ENCODE measurements around the gene PDLIM1. TPM values are rescaled to one million over a fixed set of nuclear protein-coding genes. Genes with fewer than 3 reads are reported as not detected.
A peak's percentile ranks its signal among the peaks of the same experiment; 100 is the strongest.

The PDLIM1 gene
- total and polyA plus RNA-seq, 4 donors = 159 to 273 (median 237) TPM

DNA sequence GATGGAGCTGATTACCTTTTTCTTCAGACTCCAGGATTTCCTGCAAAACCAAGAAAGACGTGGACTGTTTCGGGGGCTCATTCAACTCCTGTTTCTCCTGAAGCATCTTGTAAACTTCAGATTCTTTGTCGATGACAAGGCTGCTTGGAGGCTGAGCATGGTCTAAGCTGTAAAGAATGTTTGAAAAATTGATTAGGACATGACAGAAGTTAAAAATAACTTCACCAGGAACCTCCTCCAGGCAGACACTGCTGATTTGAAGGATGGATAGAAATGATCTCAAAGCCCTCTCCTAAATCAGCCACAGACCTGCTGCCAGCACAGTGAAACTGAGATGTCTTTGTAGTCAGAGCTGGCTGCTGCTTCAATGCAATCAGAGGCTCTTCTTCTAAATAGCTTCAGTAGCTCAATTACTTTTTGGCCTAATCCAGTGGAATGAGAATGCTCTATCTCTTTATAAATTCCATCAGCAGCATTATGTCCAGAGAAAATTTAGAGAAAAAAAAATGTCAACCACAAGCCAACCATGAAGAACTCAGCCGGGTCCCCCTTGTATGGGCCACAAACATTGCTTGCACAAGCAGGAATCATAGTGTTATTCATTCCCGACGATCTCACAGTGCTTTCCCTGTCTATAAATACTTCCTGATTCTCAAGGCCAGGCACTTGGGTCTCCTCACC, 43.5 kb downstream of the PDLIM1 start:
- Histone ChIP-seq H3K27ac (ENCODE audit: low read depth in 1 of 2, low read length in 2 of 2) (peak overlapping the region; percentile 8 to 69), H3K4me3 (ENCODE audit: low read length in 2 of 2) (no peak overlapping the region), H3K36me3 (ENCODE audit: control insufficient read depth in 1 of 2, insufficient read depth in 2 of 2, low read length in 1 of 2) (peaks cover 0 to 4% of the 10 kb centered on the region in 2 donors), H3K9me3 (ENCODE audit: control insufficient read depth, low read length) (no peaks in the 10 kb centered on the region), H3K4me1 (ENCODE audit: control insufficient read depth in 1 of 2, insufficient read depth in 2 of 2, low read length in 2 of 2) (peaks cover 3 to 6% of the 10 kb centered on the region in 2 donors), H3K27me3 (ENCODE audit: control insufficient read depth in 1 of 2, insufficient read depth in 2 of 2, low read length in 1 of 2) (no peaks in the 10 kb centered on the region)
- WGBS, 2 donors = 7% methylated on average over 6 of the region's 6 CpGs
- intact Hi-C loops (cut with DNase I) = loop anchor here (1.0 to 10.0 kb wide), 5 partner anchors 40 to 357 kb away; no protein-coding TSS in a partner anchor
- ATAC-seq (ENCODE audit: low FRiP score) (no peak), DNase-seq (no peak)

DNA sequence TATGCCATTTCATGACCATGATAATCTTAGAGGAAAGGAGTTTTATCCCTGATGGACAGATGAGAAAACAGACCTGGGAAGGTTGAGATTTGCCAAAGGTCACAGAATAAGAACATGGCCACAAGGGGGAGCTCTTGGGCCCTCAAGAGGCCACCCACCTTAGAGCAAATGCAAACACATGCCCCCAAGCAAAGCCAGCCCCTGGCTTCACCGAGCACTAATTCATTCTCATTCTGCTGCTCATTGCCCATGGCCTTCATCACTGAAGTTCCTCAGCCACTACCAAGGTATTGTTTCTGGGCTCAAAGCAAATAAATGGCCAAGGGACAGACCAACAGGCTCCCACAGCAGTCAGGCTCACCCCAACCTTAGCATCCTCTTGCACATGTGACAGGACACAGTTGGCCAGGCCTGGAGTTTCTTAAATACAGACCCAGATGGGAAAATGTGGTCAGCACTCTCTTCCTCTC, 44.2 kb downstream of the PDLIM1 start:
- 0 to 1% methylated on average over 1 of the region's 1 CpG for WGBS, 2 donors
- DNase-seq = peak; percentile 73 to 82
- Histone ChIP-seq H3K27me3 (ENCODE audit: control insufficient read depth in 1 of 2, insufficient read depth in 2 of 2, low read length in 1 of 2) (no peaks in the 10 kb centered on the region), H3K36me3 (ENCODE audit: control insufficient read depth in 1 of 2, insufficient read depth in 2 of 2, low read length in 1 of 2) (peaks cover 0 to 7% of the 10 kb centered on the region in 2 donors), H3K4me1 (ENCODE audit: control insufficient read depth in 1 of 2, insufficient read depth in 2 of 2, low read length in 2 of 2) (peaks cover 6 to 7% of the 10 kb centered on the region in 2 donors), H3K9me3 (ENCODE audit: control insufficient read depth, low read length) (no peaks in the 10 kb centered on the region), H3K4me3 (ENCODE audit: low read length in 2 of 2) (no peak overlapping the region), H3K27ac (ENCODE audit: low read depth in 1 of 2, low read length in 2 of 2) (peak overlapping the region; percentile 8 to 11)
- intact Hi-C loops (cut with DNase I) = loop anchor here (1.0 to 10.0 kb wide), 5 partner anchors 41 to 358 kb away; no protein-coding TSS in a partner anchor
- ATAC-seq (ENCODE audit: low FRiP score) = peak; percentile 80

- DNase-seq (no peak), ATAC-seq (ENCODE audit: low FRiP score) (no peak)
- Histone ChIP-seq H3K36me3 (ENCODE audit: control insufficient read depth in 1 of 2, insufficient read depth in 2 of 2, low read length in 1 of 2) (peaks cover 0 to 7% of the 10 kb centered on the region in 2 donors), H3K27me3 (ENCODE audit: control insufficient read depth in 1 of 2, insufficient read depth in 2 of 2, low read length in 1 of 2) (no peaks in the 10 kb centered on the region), H3K4me1 (ENCODE audit: control insufficient read depth in 1 of 2, insufficient read depth in 2 of 2, low read length in 2 of 2) (peaks cover 6 to 7% of the 10 kb centered on the region in 2 donors), H3K27ac (ENCODE audit: low read depth in 1 of 2, low read length in 2 of 2) (no peak overlapping the region), H3K9me3 (ENCODE audit: control insufficient read depth, low read length) (no peaks in the 10 kb centered on the region), H3K4me3 (ENCODE audit: low read length in 2 of 2) (no peak overlapping the region)
- intact Hi-C loops (cut with DNase I) = loop anchor here (5.0 to 10.0 kb wide), 4 partner anchors 42 to 359 kb away; no protein-coding TSS in a partner anchor
- WGBS, 2 donors = 75 to 77% methylated on average over 6 of the region's 6 CpGs
Measured at GRCh38 chr10:95245425-95246055, 45.3 kb downstream of the PDLIM1 start.

DNA sequence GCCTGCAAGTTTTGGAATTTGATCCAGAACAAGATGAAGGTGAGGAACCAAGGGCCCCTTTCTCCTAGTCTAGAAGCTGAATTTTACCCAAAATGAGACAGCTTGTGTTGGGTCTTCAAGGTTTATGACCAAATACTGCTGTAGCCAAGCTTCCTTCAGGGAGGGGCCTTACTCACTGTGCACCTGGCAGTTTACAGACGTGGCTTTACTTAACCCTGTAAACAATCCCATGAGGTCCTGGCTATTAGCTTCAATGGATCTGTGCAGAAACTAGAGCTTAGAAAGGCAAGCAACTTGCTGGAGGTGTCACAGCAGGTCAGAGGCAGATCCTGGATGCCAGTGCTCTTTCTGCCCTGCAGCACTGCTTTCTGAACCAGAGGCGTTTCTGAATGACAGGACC, 46.7 kb downstream of the PDLIM1 start:
- Histone ChIP-seq H3K36me3 (ENCODE audit: control insufficient read depth in 1 of 2, insufficient read depth in 2 of 2, low read length in 1 of 2) (peaks cover 0 to 7% of the 10 kb centered on the region in 2 donors), H3K4me1 (ENCODE audit: control insufficient read depth in 1 of 2, insufficient read depth in 2 of 2, low read length in 2 of 2) (peaks cover 1 to 7% of the 10 kb centered on the region in 2 donors), H3K27me3 (ENCODE audit: control insufficient read depth in 1 of 2, insufficient read depth in 2 of 2, low read length in 1 of 2) (no peaks in the 10 kb centered on the region), H3K4me3 (ENCODE audit: low read length in 2 of 2) (no peak overlapping the region), H3K27ac (ENCODE audit: low read depth in 1 of 2, low read length in 2 of 2) (no peak overlapping the region), H3K9me3 (ENCODE audit: control insufficient read depth, low read length) (no peaks in the 10 kb centered on the region)
- ATAC-seq (ENCODE audit: low FRiP score) = no peak
- intact Hi-C loops (cut with DNase I) = loop anchor here (5.0 to 10.0 kb wide), 6 partner anchors 42 to 361 kb away; no protein-coding TSS in a partner anchor
- DNase-seq = no peak
- 69 to 70% methylated on average over 2 of the region's 2 CpGs for WGBS, 2 donors

GRCh38 chr10:95243318-95243617, 47.5 kb downstream of the PDLIM1 start:
- intact Hi-C loops (cut with DNase I) = loop anchor here (5.0 to 10.0 kb wide), 6 partner anchors 41 to 362 kb away; no protein-coding TSS in a partner anchor

DNA sequence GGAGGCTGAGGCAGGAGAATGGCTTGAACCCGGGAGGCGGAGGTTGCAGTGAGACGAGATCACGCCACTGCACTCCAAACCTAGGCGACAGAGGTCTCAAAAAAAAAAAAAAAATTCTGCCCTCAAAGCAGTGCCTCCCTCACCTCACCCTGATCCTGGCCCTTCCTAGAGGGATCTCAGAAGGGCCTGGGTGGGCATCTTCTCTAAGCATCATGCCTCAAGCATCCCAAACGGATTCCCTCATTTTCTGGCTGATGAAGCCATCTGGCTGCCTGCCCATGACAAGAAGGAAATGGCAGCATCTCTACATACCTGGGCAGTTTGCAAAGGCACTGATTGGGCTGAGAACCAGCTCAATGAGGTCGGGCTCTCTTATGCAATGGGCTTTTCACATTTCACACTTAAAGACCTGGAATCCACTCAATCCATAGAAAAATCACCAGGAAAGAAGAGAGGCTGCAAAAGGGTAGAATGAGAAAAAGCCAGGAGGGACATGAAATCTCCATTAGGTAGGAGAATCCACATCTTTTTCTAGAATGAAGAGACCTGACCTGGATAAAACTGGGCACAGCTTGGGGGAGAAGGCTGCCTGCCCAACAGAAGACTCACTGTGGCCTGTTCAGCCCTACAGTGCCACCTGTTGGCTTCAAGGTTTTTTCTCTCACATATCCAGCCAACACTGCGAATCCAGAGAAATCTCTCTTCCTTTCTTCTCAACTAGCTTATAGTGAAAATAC, 48.1 kb downstream of the PDLIM1 start:
- DNase-seq = no peak

More at GRCh38 chr10:95243318-95243617, 47.5 kb downstream of the PDLIM1 start:
- H3K36me3 ChIP-seq (ENCODE audit: control insufficient read depth in 1 of 2, insufficient read depth in 2 of 2, low read length in 1 of 2) = peaks cover 2 to 7% of the 10 kb centered on the region in 2 donors
- ATAC-seq (ENCODE audit: low FRiP score) = no peak
- no peaks in the 10 kb centered on the region for H3K9me3 ChIP-seq (ENCODE audit: control insufficient read depth, low read length)
- H3K4me1 ChIP-seq (ENCODE audit: control insufficient read depth in 1 of 2, insufficient read depth in 2 of 2, low read length in 2 of 2) = peaks cover 0 to 5% of the 10 kb centered on the region in 2 donors
- no peak overlapping the region for H3K4me3 ChIP-seq (ENCODE audit: low read length in 2 of 2)
- no peak overlapping the region for H3K27ac ChIP-seq (ENCODE audit: low read depth in 1 of 2, low read length in 2 of 2)
- no peak for DNase-seq
- WGBS, 2 donors = 59 to 71% methylated on average over 3 of the region's 3 CpGs
- no peaks in the 10 kb centered on the region for H3K27me3 ChIP-seq (ENCODE audit: control insufficient read depth in 1 of 2, insufficient read depth in 2 of 2, low read length in 1 of 2)

GRCh38 chr10:95241533-95241932, 49.3 kb downstream of the PDLIM1 start:
- Histone ChIP-seq H3K27me3 (ENCODE audit: control insufficient read depth in 1 of 2, insufficient read depth in 2 of 2, low read length in 1 of 2) (no peaks in the 10 kb centered on the region), H3K4me1 (ENCODE audit: control insufficient read depth in 1 of 2, insufficient read depth in 2 of 2, low read length in 2 of 2) (peaks cover 0 to 5% of the 10 kb centered on the region in 2 donors), H3K9me3 (ENCODE audit: control insufficient read depth, low read length) (no peaks in the 10 kb centered on the region), H3K4me3 (ENCODE audit: low read length in 2 of 2) (no peak overlapping the region), H3K27ac (ENCODE audit: low read depth in 1 of 2, low read length in 2 of 2) (peak overlapping the region in 1 of 2 donors; percentile 60), H3K36me3 (ENCODE audit: control insufficient read depth in 1 of 2, insufficient read depth in 2 of 2, low read length in 1 of 2) (peaks cover 8 to 13% of the 10 kb centered on the region in 2 donors)
- DNase-seq (no peak), ATAC-seq (ENCODE audit: low FRiP score) (no peak)
- 10 to 51% methylated on average over 4 of the region's 4 CpGs for WGBS, 2 donors
- intact Hi-C loops (cut with DNase I) = loop anchor here (5.0 to 10.0 kb wide), 6 partner anchors 39 to 363 kb away; no protein-coding TSS in a partner anchor

More for the DNA sequence above, 48.1 kb downstream of the PDLIM1 start:
- peaks cover 0 to 5% of the 10 kb centered on the region in 2 donors for H3K4me1 ChIP-seq (ENCODE audit: control insufficient read depth in 1 of 2, insufficient read depth in 2 of 2, low read length in 2 of 2)
- intact Hi-C loops (cut with DNase I) = loop anchor here (5.0 to 10.0 kb wide), 6 partner anchors 40 to 362 kb away; no protein-coding TSS in a partner anchor
- H3K36me3 ChIP-seq (ENCODE audit: control insufficient read depth in 1 of 2, insufficient read depth in 2 of 2, low read length in 1 of 2) = peaks cover 5 to 10% of the 10 kb centered on the region in 2 donors
- no peaks in the 10 kb centered on the region for H3K9me3 ChIP-seq (ENCODE audit: control insufficient read depth, low read length)
- WGBS, 2 donors = 69 to 72% methylated on average over 8 of the region's 8 CpGs
- no peaks in the 10 kb centered on the region for H3K27me3 ChIP-seq (ENCODE audit: control insufficient read depth in 1 of 2, insufficient read depth in 2 of 2, low read length in 1 of 2)
- no peak overlapping the region for H3K27ac ChIP-seq (ENCODE audit: low read depth in 1 of 2, low read length in 2 of 2)
- no peak overlapping the region for H3K4me3 ChIP-seq (ENCODE audit: low read length in 2 of 2)
- no peak for ATAC-seq (ENCODE audit: low FRiP score)

- no peak overlapping the region for H3K27ac ChIP-seq (ENCODE audit: low read depth in 1 of 2, low read length in 2 of 2)
- H3K9me3 ChIP-seq (ENCODE audit: control insufficient read depth, low read length) = no peaks in the 10 kb centered on the region
- H3K36me3 ChIP-seq (ENCODE audit: control insufficient read depth in 1 of 2, insufficient read depth in 2 of 2, low read length in 1 of 2) = peaks cover 9 to 14% of the 10 kb centered on the region in 2 donors
- H3K4me1 ChIP-seq (ENCODE audit: control insufficient read depth in 1 of 2, insufficient read depth in 2 of 2, low read length in 2 of 2) = peaks cover 0 to 5% of the 10 kb centered on the region in 2 donors
- intact Hi-C loops (cut with DNase I) = loop anchor here (5.0 to 10.0 kb wide), 6 partner anchors 39 to 364 kb away; no protein-coding TSS in a partner anchor
- 96 to 97% methylated on average over 6 of the region's 6 CpGs for WGBS, 2 donors
- no peak overlapping the region for H3K4me3 ChIP-seq (ENCODE audit: low read length in 2 of 2)
- no peak for DNase-seq
- ATAC-seq (ENCODE audit: low FRiP score) = no peak
- no peaks in the 10 kb centered on the region for H3K27me3 ChIP-seq (ENCODE audit: control insufficient read depth in 1 of 2, insufficient read depth in 2 of 2, low read length in 1 of 2)
Measured at GRCh38 chr10:95240811-95241210, 50.0 kb downstream of the PDLIM1 start.
